HG03139 (cell line): ENCODE data around the gene CKAP2L.

ENCODE experiments used
- ATAC-seq: cut with Tn5 transposase; IDR thresholded peaks from one replicate; pipeline ENCODE4 v1.9.1; 2021; ENCODE audit not compliant: unreplicated experiment

Gene CKAP2L

DNA sequence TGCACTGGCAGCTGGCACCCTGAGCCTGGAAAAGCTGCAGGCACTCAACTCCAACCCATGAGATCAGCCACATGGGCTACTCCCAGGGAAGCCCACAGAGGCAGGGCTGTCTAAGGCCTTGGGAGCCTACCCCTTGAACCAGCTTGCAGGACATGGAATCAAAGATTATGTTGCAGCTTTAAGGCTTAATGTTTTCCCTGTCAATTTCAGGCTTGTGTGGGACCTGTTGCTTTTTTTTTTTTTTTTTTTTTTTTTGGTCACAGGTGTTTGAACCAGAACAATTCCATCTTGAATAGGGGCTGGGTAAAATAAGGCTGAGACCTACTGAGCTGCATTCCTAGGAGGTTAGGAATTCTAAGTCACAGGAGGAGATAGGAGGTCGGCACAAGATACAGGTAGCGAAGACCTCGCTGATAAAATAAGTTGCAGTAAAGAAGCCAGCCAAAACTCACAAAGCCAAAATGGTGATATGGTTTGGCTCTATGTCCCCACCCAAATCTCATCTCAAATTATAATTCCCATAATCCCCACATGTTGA lies 27.4 kb upstream of the CKAP2L start:
- ATAC-seq, result no peak

DNA sequence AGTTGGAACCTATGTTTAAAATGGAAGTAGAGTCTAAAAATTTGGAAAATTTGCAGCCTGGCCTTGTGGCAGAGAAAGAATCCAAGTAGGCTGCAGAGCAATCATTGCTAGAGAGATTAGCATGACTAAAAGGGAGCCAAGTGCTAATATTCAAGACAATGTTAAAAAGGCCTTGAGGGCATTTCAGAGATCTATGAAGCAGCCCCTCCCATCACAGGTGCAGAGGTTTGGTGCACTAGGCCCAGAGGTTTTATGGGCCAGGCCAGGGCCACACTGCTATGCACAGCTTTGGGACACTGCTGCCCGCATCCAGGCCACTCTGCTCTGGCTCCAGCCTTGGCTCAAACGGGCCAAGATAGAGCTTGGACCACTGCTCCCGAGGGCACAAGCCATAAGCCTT lies 26.6 kb upstream of the CKAP2L start:
- ATAC-seq, result no peak

DNA sequence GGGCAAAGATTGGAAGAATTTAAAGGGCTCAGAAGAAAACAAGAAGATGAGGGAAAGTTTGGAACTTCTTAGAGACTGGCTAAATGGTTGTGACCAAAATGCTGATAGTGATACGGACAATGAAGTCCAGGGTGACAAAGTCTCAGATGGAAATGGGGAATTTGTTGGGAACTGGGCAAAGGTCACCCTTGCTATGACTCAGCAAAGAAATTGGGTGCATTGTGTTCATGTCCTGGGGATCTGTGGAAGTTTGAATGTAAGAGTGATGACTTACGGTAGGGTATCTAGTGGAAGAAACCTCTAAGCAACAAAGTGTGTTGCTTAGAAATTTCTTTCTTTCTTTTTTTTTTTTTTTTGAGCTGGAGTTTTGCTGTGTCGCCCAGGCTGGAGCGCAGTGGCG lies 25.9 kb upstream of the CKAP2L start:
- no peak for ATAC-seq

DNA sequence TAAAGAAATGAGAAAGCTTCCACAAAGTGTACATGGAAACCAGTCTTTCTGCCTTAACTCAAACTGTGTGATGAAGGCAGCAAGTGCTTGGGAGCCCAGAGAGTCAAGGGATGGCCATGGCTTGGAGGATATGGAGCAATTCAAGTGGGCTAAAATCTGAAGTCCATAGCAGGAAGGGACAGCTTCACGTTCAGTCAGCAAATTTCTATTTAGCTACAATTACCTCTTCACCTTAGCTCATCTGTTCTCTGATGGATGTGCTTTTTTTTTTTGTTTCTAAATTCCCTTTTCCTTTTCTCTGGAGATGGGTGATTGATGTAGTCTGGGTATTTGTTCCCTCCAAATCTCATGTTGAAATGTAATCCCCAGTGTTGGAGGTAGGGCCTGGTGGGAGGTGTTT lies 24.8 kb upstream of the CKAP2L start:
- no peak for ATAC-seq

DNA sequence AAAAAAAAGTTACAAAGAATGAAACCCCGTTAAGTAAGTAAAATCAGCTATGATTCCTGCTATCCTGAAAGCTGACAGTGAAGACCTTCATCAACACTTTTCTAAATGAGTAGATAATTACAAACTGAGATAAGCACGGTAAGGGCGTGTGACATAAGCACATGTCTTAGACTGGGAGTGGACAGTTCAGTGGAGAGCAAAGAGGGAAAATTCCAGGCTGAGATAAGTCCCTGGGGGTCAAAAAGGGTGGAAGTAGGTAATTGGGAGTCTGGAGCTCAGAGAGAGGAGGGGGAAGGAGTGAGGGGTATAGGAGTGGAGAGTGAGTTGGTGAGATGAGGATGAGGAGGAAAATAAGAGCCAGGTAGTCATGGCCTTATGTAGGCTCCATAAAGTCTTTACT lies 24.2 kb upstream of the CKAP2L start:
- ATAC-seq, result no peak

DNA sequence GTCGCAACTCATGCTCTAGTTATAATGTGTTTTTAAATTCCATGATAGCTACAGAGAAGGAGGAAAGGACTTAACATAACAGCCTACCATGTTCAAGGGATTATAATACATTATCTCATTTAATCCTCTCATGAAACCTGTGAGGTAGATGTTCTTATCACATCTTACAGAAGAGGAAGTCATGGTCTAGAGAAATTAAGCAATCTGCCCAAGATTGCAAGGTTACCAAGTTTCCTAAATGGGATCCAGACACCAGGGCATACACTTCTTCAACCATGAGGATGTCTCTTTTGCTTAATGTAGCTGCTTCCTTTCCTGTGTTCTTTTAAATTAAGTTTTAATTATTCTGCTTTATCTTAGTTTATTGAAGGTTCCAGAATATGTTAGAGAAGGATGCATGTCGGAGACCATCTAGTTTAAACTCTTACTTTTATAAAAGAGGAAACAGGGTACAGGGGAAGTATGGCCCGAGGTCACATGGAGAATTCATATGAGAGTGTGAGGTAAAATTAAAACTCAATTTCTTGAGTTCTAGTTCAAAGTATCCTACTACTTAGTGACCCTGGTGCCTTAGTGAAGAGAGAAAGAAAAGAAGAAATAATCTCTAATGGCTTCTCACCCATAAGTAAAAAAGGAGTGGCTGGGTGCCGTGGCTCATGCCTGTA lies 23.5 kb upstream of the CKAP2L start:
- ATAC-seq, result no peak

DNA sequence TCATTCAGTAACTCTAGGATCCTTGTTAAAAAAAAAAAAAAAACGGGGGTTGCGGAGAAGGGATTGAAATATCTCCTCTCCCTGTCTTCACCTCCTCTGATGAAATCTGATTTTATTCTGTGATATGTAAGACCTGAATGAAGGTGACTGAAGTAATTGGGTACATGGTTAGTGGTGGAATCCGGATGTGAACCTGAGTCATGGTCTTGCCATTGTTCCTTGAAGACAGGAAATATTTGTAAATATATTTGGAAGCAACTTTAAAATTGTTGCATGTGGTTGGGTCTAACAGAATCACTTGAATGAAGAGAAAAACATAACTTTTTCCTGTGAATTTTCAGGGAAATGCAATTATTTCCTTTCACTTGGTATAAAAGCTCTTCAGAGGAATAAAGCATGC lies 22.9 kb upstream of the CKAP2L start:
- no peak for ATAC-seq

DNA sequence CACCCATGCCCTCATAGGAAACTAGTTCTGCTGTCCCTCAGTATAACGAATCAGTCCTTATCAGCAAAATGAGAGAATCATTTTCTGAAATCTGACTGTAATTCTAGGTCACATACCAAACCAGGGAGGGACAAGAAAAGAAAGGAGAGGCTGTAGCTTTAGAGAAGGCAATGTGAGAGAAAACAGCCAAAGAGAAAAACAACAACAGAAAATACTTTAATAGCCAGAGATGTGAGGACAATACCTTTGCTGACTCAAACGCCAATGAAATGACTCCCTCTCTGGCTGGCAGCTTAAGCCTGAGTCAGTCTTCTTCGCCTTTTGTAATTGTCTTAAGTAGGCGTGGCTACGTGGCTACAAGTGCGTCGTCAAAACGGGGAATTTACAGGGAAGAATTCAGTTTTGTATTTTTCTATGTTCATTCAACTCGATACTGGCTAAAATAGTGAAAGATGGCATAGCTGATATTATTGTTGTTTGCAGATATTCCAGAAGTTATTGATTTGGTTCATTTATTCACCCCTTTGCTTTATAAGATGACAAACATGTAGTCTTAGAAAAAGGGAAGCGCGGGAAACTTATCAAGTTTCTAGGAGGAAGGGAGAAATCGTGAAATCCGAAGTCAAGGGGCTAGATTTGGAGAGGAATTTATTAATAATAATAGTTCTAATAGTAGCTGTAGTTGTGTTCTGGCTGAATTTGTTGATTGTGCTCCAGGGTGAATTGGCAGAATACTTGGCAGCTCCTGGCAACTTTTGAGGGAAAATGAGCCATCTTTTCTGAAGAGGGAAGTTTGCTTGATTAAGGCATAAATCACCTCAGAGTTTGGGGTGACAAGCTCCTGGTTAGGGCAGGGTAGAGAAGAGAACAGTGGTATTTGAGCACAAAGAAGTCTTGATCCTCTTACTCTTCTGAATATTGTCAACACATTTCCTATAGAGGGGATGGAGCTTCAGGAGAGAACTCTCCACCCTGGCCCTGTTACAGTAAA lies 20.1 kb upstream of the CKAP2L start, which contains the start of gene IL1A:
IL1A (minus strand) TSS at position 295 of the 991 bp plus-strand sequence. CDS start 723 bp downstream, outside the sequence.
- no peak for ATAC-seq

DNA sequence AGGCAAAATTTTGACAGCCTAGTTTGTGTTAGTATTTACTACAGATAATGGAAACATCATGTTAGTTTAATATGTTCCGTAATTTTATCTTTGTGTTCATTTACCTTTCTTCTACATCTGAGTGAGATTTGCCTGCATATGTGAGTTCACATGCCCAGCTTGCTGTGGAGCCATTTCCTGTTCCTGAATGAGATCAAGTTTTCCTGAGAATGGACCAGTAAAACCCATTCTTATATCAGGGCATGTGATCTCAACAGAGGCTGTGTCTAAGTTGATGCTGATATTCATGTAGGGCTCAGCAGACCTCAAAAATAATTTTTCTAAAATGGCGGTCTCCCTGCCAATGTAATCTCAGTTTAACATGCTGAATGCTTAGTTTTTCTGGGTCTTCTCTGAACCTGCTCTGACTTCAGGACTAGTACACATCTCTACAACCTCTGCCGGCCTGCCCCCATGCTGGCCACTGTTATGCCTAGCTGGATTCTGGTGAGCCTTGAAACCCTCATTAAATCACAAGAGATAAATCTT lies 18.8 kb upstream of the CKAP2L start:
- ATAC-seq, result no peak

DNA sequence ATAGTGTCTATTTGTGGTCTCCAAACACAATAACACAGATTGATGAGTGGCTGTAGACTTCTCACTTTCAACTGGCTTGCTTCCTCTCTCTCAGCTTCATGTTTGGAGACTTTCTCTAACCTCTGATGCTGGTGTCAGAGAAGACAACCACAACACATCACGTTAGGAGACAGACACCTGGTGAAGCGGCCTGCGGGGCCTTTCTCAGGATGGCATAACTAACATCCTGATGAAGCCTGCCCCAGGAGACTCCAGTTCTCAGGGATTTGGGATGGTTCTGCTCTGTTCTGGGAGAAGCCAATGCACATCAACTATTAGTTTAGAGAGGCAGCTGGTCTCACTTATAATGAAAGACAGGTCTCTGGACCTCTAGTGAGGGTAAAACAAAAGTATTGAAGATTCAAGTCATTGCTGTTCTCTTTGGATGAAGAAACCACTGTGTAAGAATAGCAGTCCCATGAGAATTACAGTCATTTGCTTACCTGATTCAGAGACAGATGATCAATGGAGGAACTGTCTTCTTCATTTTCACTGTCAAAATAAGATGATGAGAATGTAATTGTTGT lies 17.9 kb upstream of the CKAP2L start:
- peak; percentile 85 for ATAC-seq

DNA sequence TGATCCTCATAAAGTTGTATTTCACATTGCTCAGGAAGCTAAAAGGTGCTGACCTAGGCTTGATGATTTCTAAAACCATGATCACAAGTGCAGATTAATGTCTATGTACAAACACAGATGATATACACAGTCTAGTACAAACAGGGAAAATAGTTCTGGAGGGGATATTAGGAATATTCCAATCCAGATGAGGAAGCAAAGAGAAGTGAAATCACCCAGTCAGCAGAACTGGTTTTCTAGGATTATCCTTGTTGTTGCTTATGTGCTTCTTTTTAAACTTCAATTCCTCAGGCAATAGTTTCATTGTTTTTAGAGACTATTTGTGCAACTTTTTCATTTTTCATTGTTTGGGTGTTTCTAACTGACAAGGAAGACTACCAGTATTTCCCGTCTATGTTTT lies 15.2 kb upstream of the CKAP2L start:
- no peak for ATAC-seq

DNA sequence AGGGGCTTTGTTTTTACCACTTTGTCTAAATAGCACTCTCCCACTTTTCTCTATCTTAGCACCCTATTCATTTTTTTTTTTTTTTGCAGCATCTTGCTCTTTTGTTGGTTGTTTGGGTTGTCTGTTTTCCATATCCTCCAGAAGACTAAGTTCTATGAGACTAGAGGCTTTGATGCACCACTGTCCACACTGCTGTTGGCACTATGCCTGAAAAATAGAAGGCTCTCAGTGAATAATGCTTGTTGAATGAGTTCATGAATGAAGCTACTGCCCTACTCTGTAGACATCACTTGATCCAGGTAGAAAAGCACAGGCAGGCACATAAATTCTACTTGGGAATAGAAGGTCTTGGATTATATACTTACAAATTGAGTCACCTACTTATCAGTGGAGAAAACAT lies 12.6 kb upstream of the CKAP2L start:
- ATAC-seq, result no peak

DNA sequence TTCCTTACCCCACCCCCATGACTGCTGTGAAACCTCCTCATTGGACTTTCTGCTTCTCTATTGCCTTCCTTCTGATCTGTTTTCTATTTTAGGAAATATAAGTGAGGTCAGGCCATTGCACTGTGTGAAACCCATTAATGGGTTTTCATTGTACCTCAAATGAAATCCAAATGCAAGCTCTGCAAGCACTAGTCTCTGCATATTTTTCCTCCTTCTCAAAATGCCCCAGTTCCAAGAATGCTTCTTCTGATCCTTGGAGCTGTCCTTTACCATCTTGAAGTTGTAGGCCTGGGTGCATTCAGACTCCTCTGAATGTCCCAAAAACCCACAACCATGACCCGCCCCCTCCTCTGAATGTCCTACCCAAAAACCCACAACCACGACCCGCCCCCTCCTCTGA lies 11.7 kb upstream of the CKAP2L start:
- no peak for ATAC-seq

DNA sequence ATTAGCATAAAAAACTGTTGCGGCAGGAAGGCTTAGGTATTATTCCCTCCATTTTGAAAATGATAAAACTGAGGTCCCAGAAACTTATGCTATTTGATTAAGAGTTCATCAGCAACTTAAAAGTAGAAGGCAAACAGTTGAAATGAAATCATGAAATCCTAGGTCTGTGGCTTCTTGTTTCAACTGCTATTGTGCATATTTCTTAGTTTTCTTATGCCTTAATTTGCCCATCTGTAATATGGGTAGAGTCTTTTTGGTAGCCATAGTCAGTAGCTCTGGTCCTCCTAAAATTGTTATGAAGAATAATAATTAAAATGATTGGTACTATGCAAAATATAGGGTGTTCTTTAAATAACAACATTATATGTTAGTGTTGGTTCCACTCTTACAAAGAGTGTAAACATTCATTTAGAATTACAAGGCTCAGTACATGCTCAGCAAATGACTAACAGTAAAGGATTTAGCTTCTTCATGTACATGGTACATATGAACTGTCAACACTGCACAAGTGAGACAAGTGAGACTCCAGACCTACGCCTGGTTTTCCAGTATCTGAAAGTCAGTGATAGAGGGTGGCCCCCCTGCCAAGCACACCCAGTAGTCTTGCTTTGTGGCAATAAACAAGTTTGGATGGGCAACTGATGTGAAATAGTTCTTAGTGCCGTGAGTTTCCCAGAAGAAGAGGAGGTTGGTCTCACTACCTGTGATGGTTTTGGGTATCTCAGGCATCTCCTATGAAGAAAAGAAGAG lies 10.3 kb upstream of the CKAP2L start:
- ATAC-seq, result no peak

DNA sequence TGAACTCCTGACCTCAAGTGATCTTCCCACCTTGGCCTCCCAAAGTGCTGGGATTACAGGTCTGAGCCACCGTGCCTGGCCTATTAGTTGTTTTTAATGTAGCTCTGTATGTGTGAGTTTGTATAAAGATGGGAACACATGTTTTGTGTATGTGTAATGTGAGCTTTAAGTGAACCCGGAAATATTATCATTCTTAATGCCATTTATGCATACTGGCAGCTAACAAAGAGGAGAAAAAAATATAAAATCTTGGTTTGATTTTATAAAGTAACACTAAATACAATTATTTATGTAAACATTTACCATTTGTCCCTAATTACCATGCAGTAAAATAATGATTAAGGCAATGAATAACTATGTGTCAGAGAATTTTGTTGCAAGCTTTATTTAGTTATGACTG lies 9.1 kb upstream of the CKAP2L start:
- no peak for ATAC-seq

DNA sequence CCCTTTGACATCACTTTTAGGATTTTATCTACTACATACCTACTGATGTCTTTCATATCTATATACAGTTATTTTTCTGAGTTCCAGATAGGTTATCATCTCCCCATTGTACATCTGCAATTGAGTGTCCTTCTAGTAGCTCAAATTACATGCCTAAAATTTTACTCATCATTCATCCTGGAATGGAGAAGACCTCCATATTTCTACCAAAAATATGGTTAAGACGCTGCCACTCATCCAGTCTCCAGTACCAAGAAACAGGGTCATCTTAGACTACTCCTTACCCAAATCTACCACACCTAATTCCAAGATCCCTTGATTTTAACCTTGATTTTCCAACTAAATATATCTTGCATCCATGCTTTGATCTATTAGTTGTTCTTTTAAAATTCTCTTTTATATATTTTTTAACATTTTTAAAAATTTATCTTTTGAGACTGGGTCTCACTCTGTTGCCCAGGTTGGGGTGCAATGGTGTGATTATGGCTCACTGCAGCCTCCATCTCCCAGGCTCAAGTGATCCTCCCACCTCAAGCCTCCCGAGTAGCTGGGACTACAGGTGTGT lies 8.6 kb upstream of the CKAP2L start:
- ATAC-seq, result no peak

DNA sequence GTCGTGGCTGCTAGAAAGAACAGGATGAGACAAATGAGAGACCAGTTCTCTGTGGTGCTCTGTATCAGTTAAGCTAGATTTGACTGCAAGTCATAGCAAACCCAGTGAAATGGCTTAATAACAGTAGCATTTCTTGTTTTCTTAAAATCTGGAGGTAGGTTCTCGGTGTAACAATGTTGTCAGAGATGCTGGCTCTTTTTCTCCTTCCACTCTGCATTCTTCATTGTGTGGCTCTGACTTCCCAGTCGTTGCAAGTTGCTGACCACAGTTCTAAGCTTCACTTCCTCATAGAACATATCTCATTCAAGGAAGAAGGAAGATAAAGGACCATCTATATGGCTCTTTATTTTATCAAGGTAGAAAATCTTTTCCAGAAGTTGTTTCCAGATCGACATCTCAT lies 7.9 kb upstream of the CKAP2L start:
- no peak for ATAC-seq

DNA sequence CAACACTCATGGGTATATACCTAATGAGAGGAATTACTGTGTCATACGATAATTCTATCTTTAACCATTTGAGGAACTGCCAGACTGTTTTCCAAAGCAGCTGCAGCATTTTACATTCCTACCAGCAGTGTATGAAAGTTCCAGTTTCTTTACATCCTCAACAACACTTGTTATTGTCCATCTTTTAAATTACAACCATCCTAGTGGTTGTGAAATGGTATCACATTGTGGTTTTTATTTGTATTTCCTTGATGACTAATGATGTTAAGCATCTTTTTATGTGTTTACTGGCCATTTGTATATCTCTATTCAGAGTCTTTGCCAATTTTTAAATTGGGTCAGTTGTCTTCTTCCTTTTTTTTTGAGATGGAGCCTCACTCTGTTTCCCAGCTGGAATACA lies 4.0 kb upstream of the CKAP2L start:
- ATAC-seq, result no peak

DNA sequence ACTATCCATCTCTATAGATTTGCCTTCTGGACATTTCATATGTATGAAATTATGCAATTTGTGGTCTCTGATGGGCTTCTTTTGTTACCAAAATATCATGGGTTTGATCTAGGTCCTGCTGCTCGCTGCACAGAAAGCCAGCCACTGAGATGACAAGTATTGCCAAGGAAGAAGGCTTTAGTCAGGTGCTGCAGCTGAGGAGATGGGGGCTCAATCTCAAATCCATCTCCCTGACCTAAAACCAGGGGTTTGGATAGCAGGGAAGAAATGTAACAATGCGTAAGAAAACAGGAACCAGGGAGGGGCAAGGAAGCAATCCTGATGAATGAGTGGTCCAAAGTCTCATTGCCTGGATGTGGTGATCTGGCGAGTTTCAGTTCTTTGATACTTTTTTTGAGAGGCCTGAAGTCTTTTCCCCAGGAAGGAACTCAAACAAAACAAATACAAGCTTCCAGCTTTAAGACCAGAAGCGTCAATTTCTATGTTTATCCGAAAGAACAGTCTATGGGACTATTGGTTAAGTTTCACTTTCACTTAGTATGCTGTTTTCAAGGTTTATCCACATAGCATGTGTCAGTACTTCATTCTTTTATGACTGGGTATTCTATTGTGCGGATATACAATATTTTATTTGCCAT lies 3.4 kb upstream of the CKAP2L start:
- no peak for ATAC-seq

DNA sequence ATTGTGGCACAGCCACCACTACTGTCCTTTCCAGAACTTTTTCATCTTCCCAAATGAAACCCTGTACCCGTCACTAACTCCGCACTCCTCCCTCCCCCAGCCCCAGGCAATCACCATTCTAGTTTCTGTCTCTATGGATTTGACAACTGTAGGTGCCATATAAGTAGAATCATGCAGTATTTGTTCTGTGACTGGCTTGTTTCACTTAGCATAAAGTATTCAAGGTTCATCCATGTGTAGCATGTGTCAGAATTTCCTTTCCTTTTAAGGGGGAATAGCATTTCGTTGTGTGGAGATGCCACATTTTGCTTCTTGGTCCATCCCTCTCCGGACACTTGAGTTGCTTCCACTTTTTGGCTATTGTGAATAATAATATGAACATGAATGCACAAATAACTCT lies 842 bp upstream of the CKAP2L start:
- no peak for ATAC-seq
